Hematopoietic multipotent progenitor cell (in vitro differentiated cells): Measurements from ENCODE around the gene PLCG1. TPM values are rescaled to one million over a fixed set of nuclear protein-coding genes. Genes with fewer than 3 reads are reported as not detected.

Experiments used
- DNase-seq, 3 donors: peaks; one replicate each; pipeline ENCODE4 v3.0.0-alpha.2; 2011 to 2015; ENCODE audit warnings: low read depth in 2 of 3, low spot score in 2 of 3
- total RNA-seq: library from RNA; depleted of rRNA; stranded (reverse); fragments of >200 nt; gene quantifications from one replicate; pipeline ENCODE4 v1.2.3, GENCODE V29; 2012

Gene PLCG1
- total RNA-seq, 1 donor = 16.4 TPM

- no peak for DNase-seq
These were observed 27.9 kb downstream of the PLCG1 start for GRCh38 chr20:41165001-41165882.

DNA sequence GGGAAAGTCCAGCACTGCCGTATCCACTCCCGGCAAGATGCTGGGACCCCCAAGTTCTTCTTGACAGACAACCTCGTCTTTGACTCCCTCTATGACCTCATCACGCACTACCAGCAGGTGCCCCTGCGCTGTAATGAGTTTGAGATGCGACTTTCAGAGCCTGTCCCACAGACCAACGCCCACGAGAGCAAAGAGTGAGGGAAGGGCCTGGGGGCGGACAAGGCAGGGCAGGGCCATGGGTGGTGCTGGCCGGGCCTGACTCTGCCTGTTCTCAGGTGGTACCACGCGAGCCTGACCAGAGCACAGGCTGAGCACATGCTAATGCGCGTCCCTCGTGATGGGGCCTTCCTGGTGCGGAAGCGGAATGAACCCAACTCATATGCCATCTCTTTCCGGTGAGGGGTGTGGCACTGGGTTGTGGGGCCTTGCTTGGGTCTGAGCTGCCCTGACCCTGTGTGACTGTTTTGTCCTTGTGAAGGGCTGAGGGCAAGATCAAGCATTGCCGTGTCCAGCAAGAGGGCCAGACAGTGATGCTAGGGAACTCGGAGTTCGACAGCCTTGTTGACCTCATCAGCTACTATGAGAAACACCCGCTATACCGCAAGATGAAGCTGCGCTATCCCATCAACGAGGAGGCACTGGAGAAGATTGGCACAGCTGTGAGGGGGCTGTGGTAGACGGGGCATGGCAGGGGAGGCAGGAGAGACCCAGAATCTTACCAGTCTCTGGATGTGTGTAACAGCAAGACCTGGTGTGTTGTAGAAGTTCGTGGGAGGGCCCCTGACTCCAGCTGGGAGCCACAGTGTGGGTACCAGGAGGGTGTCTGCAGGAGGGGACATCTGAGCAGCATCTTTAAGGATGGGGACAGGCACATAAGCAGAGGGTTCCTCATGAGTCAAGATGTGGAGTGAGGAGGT lies 29.1 kb downstream of the PLCG1 start:
- DNase-seq = no peak

DNA sequence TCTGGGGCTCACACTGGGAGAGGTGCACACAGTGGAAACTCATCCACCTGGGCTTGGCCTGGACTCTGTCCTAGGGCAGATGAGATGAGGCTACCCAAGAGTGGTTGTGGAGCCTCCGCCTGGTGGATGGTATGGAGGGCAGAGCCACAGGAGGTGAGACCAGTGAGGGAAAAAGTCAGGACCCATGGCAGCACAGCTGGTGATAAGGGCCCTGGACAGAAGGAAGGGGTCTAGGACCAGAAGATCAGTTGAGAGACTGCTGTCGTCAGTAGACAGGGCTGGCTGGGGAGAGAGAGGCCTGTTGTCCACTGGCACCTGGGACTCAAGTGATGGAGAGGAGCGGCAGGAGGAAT lies 29.8 kb downstream of the PLCG1 start:
- no peak for DNase-seq

GRCh38 chr20:41167481-41168253 lies 30.3 kb downstream of the PLCG1 start:
- peak in 2 of 3 donors; percentile 63 to 69 for DNase-seq

- DNase-seq = no peak
These were observed 31.2 kb downstream of the PLCG1 start for GRCh38 chr20:41168281-41169161.

DNA sequence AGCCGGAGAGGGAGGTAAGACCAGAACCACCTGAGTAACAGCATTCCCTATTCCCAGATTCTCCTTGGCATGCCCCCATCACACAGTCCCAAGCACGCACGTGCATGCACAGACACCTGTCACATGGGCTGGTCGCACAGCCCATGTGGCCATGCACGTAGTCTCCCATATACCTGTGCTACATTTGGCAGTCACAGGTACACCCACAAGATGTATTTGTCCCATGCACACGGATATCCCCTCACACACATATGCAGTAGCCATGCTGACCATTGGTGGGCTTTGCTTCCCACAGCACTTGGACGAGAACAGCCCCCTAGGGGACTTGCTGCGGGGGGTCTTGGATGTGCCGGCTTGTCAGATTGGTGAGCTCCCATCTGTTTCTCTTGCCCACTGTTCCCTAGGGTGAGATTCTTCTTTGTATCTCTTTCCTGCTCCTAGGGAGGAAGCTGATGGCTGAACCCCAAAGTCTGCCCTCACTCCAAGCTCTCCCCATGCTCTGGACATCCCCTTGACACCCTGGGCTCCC lies 31.9 kb downstream of the PLCG1 start:
- no peak for DNase-seq

GRCh38 chr20:41169791-41170351 lies 32.5 kb downstream of the PLCG1 start:
- DNase-seq = no peak

GRCh38 chr20:41170386-41171105 lies 33.2 kb downstream of the PLCG1 start:
- no peak for DNase-seq

DNA sequence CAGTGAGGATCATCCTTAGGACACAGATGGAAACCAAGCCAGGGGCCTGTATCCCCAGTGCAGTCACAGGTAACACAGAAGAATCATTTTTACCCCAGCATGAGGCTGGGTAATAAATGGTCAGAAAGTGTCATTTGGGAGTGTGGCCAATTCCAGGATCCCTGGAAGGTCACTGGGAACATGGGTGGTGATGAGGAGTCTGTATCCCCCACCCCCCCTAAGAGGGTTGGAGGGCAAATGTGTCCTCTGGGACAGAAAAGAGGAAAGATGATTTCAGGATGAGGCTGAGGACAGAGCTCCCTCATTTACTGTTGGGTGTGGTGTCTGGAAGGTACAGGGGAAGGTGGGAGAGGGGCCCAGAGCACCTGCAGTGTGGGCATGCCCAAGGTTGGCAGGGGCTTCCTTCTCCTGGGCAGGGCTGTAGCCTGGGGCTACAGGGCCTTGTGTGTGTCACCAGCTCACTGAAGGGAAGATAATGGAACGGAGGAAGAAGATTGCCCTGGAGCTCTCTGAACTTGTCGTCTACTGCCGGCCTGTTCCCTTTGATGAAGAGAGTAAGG lies 34.5 kb downstream of the PLCG1 start:
- DNase-seq = no peak

DNA sequence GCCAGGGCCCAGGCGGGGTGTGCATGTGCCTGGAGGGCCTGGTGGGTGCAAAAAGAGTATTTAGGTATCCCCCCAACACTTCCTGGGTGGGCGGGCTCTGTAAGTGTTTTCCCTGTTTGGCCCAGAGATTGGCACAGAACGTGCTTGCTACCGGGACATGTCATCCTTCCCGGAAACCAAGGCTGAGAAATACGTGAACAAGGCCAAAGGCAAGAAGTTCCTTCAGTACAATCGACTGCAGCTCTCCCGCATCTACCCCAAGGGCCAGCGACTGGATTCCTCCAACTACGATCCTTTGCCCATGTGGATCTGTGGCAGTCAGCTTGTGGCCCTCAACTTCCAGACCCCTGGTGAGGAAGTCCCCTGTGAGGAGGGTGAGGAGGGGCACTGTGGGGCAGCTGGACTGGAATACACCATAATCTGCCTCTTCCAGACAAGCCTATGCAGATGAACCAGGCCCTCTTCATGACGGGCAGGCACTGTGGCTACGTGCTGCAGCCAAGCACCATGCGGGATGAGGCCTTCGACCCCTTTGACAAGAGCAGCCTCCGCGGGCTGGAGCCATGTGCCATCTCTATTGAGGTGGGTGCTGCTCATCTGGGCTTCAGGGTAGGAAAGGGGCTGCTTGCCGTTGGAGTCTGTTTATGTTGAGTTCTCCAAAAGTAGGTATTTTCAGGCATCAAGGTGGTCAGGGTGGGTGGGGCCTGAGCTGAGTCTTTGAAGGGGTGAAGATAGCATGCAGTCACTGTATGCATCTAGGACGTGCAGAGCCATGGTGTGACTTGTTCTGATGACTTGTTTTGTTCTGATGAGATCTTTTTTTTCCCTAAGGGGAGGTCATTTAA lies 35.2 kb downstream of the PLCG1 start:
- no peak for DNase-seq

DNA sequence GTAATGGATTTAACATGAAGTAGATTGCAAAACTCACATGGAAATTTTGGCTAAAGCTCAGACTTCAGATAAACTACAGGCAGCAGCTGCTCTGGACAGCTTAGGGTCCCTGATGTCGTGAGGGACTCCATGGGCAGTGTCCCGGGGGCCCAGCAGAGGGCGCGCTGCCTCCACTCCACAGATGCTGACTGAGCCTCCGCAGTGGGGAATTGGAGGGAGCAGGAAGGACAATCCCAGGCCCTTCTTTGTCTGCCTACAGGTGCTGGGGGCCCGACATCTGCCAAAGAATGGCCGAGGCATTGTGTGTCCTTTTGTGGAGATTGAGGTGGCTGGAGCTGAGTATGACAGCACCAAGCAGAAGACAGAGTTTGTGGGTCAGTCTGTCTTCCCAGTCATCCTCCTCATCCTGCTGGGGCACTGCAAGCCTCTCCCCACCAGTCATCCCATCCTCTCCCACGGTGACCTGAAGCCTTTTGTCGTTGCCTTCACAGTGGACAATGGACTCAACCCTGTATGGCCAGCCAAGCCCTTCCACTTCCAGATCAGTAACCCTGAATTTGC lies 35.9 kb downstream of the PLCG1 start:
- peak; percentile 25 to 63 (median 41) for DNase-seq

GRCh38 chr20:41173791-41174341 lies 36.5 kb downstream of the PLCG1 start:
- no peak for DNase-seq

DNA sequence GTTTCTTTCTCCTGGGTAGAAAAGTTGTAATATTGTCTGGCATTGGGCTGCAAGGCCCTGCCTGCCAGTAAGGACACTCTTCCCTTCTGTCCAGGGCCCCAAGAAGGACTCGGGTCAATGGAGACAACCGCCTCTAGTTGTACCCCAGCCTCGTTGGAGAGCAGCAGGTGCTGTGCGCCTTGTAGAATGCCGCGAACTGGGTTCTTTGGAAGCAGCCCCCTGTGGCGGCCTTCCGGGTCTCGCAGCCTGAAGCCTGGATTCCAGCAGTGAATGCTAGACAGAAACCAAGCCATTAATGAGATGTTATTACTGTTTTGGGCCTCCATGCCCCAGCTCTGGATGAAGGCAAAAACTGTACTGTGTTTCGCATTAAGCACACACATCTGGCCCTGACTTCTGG lies 37.0 kb downstream of the PLCG1 start:
- no peak for DNase-seq

GRCh38 chr20:41174782-41175181 lies 37.4 kb downstream of the PLCG1 start:
- no peak for DNase-seq

- DNase-seq = no peak
These were observed 37.9 kb downstream of the PLCG1 start for GRCh38 chr20:41175201-41175651.

- no peak for DNase-seq
These were observed 38.5 kb downstream of the PLCG1 start for GRCh38 chr20:41175727-41176330.
